Measurements from ENCODE around the gene CYP27A1. TPM values are rescaled to one million over a fixed set of nuclear protein-coding genes. Genes with fewer than 3 reads are reported as not detected.
"Not testable (repeated sequence)": the region's sequence is repeated elsewhere in the genome, so short reads cannot be mapped to it uniquely, and the experiment has no call there.

The CYP27A1 gene
- total RNA-seq, 2 experiments from 2014 or later: 0.23 TPM; not detected in 1

DNA sequence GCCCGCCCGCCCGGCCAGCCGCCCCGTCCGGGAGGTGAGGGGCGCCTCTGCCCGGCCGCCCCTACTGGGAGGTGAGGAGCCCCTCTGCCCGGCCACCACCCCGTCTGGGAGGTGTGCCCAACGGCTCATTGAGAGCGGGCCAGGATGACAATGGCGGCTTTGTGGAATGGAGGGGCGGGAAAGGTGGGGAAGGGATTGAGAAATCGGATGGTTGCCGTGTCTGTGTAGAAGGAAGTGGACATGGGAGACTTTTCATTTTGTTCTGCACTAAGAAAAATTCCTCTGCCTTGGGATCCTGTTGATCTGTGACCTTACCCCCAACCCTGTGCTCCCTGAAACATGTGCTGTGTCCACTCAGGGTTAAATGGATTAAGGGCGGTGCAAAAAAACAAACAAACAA, 65.0 kb downstream of the CYP27A1 start:
- H3K9me3 ChIP-seq (ENCODE audit: low read length); H4K20me1 ChIP-seq (ENCODE audit: insufficient read depth, low read length); H2AFZ ChIP-seq (ENCODE audit: low read length); H3K36me3 ChIP-seq (ENCODE audit: insufficient read depth, low read length); H3K79me2 ChIP-seq (ENCODE audit: insufficient read depth, low read depth, low read length); H3K4me3 ChIP-seq (ENCODE audit: low read depth, low read length, poor library complexity, severe bottlenecking); BruUV-seq (replicated peaks); H3K9me2 ChIP-seq (ENCODE audit: insufficient read depth, low read length); H3K4me1 ChIP-seq (ENCODE audit: insufficient read depth, low read length, poor library complexity, severe bottlenecking); H3K27ac ChIP-seq (ENCODE audit: low read depth, low read length, poor library complexity, severe bottlenecking); H3K4me2 ChIP-seq (ENCODE audit: low read length); DNase-seq (ENCODE audit: low spot score): not testable (repeated sequence)
- POLR2A ChIA-PET: interaction anchor here (0.6 kb wide), 1 partner anchor 95 kb away, joined by 3 read pairs; no protein-coding TSS in a partner anchor
- CTCF ChIA-PET (ENCODE audit: unreplicated experiment): interaction anchor here (0.6 kb wide), 1 partner anchor 97 kb away, joined by 3 read pairs; no protein-coding TSS in a partner anchor
- intact Hi-C loops (cut with micrococcal nuclease; ENCODE audit: unreplicated experiment): loop anchor here (1.0 to 10.0 kb wide), 4 partner anchors 119 to 412 kb away; partner anchors contain the start of genes BCS1L and ZNF142

DNA sequence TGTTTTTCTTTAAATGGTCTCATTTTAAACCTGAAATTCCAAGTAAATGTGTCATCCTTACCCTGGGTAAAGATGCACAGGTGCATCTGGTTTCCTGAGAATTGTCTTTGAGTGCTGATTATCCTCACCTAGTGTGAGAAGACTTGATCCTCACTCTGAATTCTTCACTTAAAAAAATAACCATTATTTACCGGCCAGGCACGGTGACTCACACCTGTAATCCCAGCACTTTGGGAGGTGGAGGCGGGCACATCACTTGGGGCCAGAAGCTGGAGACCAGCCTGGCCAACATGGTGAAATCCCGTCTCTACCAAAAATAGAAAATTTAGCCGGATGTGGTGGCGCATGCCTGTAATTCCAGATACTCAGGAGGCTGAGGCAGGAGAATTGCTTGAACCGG, 67.8 kb downstream of the CYP27A1 start:
- intact Hi-C loops (cut with micrococcal nuclease; ENCODE audit: unreplicated experiment): loop anchor here (5.0 to 10.0 kb wide), 2 partner anchors 148 to 415 kb away; no protein-coding TSS in a partner anchor
- no peaks in the 10 kb centered on the region for H3K9me3 ChIP-seq (ENCODE audit: low read length)
- H3K79me2 ChIP-seq (ENCODE audit: insufficient read depth, low read depth, low read length): no peaks in the 10 kb centered on the region
- TF ChIP-seq EZH2phosphoT487 (IDR thresholded peaks at IDR 0.05; ENCODE audit: borderline replicate concordance, low read depth, low read length): no peak
- TF ChIP-seq CTCF (conservative IDR thresholded peaks at IDR 0.05; ENCODE audit: low read length): no peak
- BruUV-seq (replicated peaks): no TSS peak
- POLR2A ChIA-PET: no interaction called here
- CTCF ChIA-PET (ENCODE audit: unreplicated experiment): no interaction called here
- H3K4me2 ChIP-seq (ENCODE audit: low read length): no peak overlapping the region
- no peak overlapping the region for H2AFZ ChIP-seq (ENCODE audit: low read length)
- H3K36me3 ChIP-seq (ENCODE audit: insufficient read depth, low read length): no peaks in the 10 kb centered on the region
- H3K4me1 ChIP-seq (ENCODE audit: insufficient read depth, low read length, poor library complexity, severe bottlenecking): no peaks in the 10 kb centered on the region
- no peaks in the 10 kb centered on the region for H4K20me1 ChIP-seq (ENCODE audit: insufficient read depth, low read length)
- DNase-seq (ENCODE audit: low spot score): no peak
- no peak overlapping the region for H3K4me3 ChIP-seq (ENCODE audit: low read depth, low read length, poor library complexity, severe bottlenecking)
- H3K27ac ChIP-seq (ENCODE audit: low read depth, low read length, poor library complexity, severe bottlenecking): no peak overlapping the region
- H3K9me2 ChIP-seq (ENCODE audit: insufficient read depth, low read length): no peaks in the 10 kb centered on the region

- BruUV-seq (replicated peaks): no TSS peak
- H4K20me1 ChIP-seq (ENCODE audit: insufficient read depth, low read length): no peaks in the 10 kb centered on the region
- H3K36me3 ChIP-seq (ENCODE audit: insufficient read depth, low read length): no peaks in the 10 kb centered on the region
- H3K4me2 ChIP-seq (ENCODE audit: low read length): no peak overlapping the region
- intact Hi-C loops (cut with micrococcal nuclease; ENCODE audit: unreplicated experiment): loop anchor here (5.0 kb wide), 1 partner anchor 147 kb away; no protein-coding TSS in a partner anchor
- no peaks in the 10 kb centered on the region for H3K79me2 ChIP-seq (ENCODE audit: insufficient read depth, low read depth, low read length)
- CTCF ChIA-PET (ENCODE audit: unreplicated experiment): interaction anchor here (0.6 to 1.5 kb wide), 2 partner anchors 59 to 193 kb away, joined by 3 to 4 read pairs; no protein-coding TSS in a partner anchor
- no peaks in the 10 kb centered on the region for H3K9me3 ChIP-seq (ENCODE audit: low read length)
- H3K27ac ChIP-seq (ENCODE audit: low read depth, low read length, poor library complexity, severe bottlenecking): no peak overlapping the region
- POLR2A ChIA-PET: interaction anchor here (0.7 kb wide), 2 partner anchors 55 to 79 kb away, joined by 4 to 5 read pairs; no protein-coding TSS in a partner anchor
- TF ChIP-seq EZH2phosphoT487 (IDR thresholded peaks at IDR 0.05; ENCODE audit: borderline replicate concordance, low read depth, low read length) (no peak), CTCF (conservative IDR thresholded peaks at IDR 0.05; ENCODE audit: low read length) (no peak)
- no peak for DNase-seq (ENCODE audit: low spot score)
- H3K4me3 ChIP-seq (ENCODE audit: low read depth, low read length, poor library complexity, severe bottlenecking): no peak overlapping the region
- no peak overlapping the region for H2AFZ ChIP-seq (ENCODE audit: low read length)
- H3K9me2 ChIP-seq (ENCODE audit: insufficient read depth, low read length): no peaks in the 10 kb centered on the region
- no peaks in the 10 kb centered on the region for H3K4me1 ChIP-seq (ENCODE audit: insufficient read depth, low read length, poor library complexity, severe bottlenecking)
Observed at GRCh38 chr2:218850796-218851195, 68.8 kb downstream of the CYP27A1 start.
